Stimulated activated memory B cell treated with anti-CD40 and anti-IgM and Interleukin-4, amounts not matched to agents 10 μg/mL and 1 μg/mL and 100 μg/mL, for 72 hours (primary cell): ENCODE data around the gene ADAM22.
A peak's percentile ranks its signal among the peaks of the same experiment; 100 is the strongest.

Source experiments
- ATAC-seq: fragments of 150-1000 bp; cut with Tn5 transposase; 2 replicates; pipeline ENCODE4 v1.10.0; 2021
- H3K27ac Mint-ChIP-seq: one replicate; pipeline ENCODE4 v1.8.0; 2022; ENCODE audit warnings: mild to moderate bottlenecking, mixed read lengths
- H3K27me3 Mint-ChIP-seq: one replicate; pipeline ENCODE4 v1.8.0; 2022; ENCODE audit warnings: mixed read lengths
- H3K36me3 Mint-ChIP-seq: one replicate; pipeline ENCODE4 v1.8.0; 2022; ENCODE audit warnings: mixed read lengths
- H3K4me1 Mint-ChIP-seq: one replicate; pipeline ENCODE4 v1.8.0; 2022; ENCODE audit warnings: mixed read lengths
- H3K4me3 Mint-ChIP-seq: one replicate; pipeline ENCODE4 v1.8.0; 2022; ENCODE audit warnings: mild to moderate bottlenecking, moderate library complexity, mixed read lengths
- H3K9me3 Mint-ChIP-seq: one replicate; pipeline ENCODE4 v1.8.0; 2022; ENCODE audit warnings: mixed read lengths

The ADAM22 gene

DNA sequence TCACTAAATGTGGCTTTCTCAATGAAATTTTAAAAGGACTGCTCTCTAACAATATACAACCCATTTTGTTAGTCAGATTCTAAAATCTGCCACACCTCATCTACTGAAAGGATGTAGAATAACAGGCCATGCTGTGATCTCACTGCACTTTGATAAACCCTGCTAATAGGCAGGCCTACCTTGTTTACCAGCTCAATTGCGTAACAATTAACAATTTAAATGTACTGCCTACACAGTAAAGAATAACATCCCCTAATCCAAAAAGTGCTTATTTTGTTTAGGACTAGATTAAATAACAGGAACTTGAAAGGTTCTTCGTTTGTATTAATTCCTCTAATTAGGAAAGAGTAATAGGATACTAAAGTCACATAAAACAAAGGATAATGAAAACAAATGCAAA lies 281.2 kb downstream of the ADAM22 start:
- Mint-ChIP-seq H3K27me3 (no peaks in the 10 kb centered on the region), H3K4me3 (no peak overlapping the region), H3K27ac (no peak overlapping the region), H3K9me3 (no peaks in the 10 kb centered on the region), H3K4me1 (peaks cover 28% of the 10 kb centered on the region), H3K36me3 (peaks cover 23% of the 10 kb centered on the region)
- no peak for ATAC-seq

DNA sequence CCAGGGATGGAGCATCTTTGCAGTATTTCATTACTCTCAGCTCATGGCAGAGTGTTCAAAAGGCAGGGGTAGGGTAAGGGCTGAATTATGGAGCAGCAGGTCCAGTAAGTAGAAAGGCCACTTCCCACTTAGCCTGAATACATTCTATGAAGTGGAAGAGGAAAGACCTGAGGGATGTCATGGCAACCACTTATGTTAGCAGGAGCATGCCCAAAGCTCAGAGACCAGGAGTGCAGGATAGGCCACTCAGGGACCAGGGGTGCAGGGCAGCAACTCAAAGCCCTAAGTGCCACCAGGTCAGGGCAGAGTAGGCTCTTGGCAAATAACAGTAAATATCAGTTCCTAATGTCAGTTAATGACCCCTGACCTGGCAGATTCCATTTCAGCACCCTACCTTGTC lies 282.2 kb downstream of the ADAM22 start:
- H3K4me3 Mint-ChIP-seq: no peak overlapping the region

DNA sequence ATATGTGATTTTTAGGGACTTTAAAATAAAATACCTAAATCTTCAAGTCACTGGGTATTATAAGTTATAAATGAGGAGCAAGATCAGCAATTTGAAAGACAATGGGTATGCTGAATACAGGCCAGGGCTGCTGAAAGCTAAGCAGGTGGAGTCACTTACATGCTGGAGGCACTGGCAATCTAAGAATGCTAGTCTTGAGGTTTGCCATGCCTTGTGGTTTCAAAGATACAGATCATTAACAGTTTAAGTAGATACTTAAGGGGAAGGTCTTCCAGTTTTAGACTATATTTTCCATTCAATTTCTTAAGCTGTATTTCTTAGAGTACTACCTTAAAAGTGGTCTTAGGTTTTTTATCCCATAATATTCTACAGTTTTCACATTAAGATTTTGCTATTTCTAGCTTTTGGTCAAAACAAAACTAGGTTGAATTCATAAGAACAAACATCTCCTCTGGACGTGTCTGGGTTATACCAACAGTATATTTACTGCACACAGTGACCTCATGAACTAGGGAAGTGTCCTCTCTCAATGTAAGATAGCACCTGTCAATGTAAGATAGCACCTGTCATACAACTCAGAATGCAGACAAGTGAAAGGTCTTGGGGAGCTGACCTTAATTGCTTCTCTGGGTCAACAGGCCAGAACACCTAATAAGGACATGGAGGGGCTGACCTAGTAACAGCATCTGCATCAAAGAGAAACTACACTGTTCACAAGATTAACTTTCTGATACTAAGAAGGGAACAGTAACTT lies 283.8 kb downstream of the ADAM22 start:
- Mint-ChIP-seq H3K4me3 (peak overlapping the region; percentile 98), H3K4me1 (peaks cover 35% of the 10 kb centered on the region), H3K36me3 (peaks cover 21% of the 10 kb centered on the region), H3K27ac (peak overlapping the region; percentile 99), H3K9me3 (no peaks in the 10 kb centered on the region), H3K27me3 (no peaks in the 10 kb centered on the region)
- ATAC-seq: peak; percentile 79

More for the DNA sequence above, 282.2 kb downstream of the ADAM22 start:
- Mint-ChIP-seq H3K4me1 (peaks cover 34% of the 10 kb centered on the region), H3K27me3 (no peaks in the 10 kb centered on the region), H3K36me3 (peaks cover 23% of the 10 kb centered on the region), H3K9me3 (no peaks in the 10 kb centered on the region), H3K27ac (no peak overlapping the region)
- no peak for ATAC-seq

DNA sequence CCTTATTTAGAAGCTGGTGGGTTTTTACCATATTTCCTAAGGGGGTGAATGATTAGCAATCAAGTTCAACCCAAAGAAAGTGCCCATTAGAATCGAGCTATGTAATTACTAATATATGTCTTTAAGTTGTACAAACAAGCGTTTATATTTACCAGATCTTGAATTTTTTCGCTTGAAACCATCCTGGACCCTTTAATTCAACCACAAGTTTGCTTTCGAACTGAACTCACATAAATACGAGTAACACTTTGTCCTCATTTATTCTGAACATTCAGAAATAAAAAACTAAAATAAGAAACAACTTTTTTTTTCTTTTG lies 284.3 kb downstream of the ADAM22 start:
- H3K4me1 Mint-ChIP-seq: peaks cover 30% of the 10 kb centered on the region
- H3K9me3 Mint-ChIP-seq: no peaks in the 10 kb centered on the region
- H3K36me3 Mint-ChIP-seq: peaks cover 16% of the 10 kb centered on the region
- no peaks in the 10 kb centered on the region for H3K27me3 Mint-ChIP-seq
- H3K27ac Mint-ChIP-seq: peak overlapping the region; percentile 99
- H3K4me3 Mint-ChIP-seq: peak overlapping the region; percentile 98
- no peak for ATAC-seq

DNA sequence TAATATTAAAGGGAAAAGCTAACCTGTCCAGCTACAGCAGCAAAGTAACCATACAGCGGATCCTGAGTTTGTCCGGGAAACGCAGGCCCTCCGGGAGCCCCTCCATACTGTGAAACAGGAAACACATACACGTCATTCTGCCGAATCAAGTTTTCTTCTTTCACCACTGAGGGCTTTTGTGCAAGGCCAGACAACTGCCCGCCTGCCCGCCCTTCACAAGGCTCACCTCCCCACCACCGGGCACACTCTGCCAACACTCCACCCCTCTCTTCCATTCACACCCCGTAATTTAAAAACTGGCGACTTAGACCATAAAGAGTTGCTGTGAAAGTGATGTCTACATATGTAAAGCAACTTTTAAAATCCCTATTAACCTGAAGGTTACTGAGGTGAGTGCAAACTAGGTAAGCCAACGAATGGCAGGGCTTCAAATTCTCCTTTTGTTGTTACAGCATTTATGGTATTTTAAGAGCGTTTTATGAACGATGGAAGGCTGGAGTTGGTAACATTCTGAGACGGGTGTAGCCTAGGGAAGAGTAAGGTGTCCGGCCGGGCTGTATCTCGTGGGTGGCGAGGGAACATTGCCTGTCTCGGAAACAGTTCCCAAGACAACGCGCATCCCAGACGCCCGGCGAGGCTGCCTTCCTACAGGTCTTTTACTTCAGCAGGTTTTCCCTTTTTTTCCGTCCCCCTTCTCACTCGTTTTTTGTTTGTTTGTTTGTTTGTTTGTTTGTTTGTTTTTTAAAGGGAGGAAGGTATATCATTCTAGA lies 285.0 kb downstream of the ADAM22 start:
- Mint-ChIP-seq H3K4me1 (peaks cover 25% of the 10 kb centered on the region), H3K27ac (peak overlapping the region; percentile 99), H3K4me3 (peak overlapping the region; percentile 98), H3K36me3 (peaks cover 10% of the 10 kb centered on the region), H3K9me3 (no peaks in the 10 kb centered on the region), H3K27me3 (no peaks in the 10 kb centered on the region)
- ATAC-seq: peak; percentile 42

DNA sequence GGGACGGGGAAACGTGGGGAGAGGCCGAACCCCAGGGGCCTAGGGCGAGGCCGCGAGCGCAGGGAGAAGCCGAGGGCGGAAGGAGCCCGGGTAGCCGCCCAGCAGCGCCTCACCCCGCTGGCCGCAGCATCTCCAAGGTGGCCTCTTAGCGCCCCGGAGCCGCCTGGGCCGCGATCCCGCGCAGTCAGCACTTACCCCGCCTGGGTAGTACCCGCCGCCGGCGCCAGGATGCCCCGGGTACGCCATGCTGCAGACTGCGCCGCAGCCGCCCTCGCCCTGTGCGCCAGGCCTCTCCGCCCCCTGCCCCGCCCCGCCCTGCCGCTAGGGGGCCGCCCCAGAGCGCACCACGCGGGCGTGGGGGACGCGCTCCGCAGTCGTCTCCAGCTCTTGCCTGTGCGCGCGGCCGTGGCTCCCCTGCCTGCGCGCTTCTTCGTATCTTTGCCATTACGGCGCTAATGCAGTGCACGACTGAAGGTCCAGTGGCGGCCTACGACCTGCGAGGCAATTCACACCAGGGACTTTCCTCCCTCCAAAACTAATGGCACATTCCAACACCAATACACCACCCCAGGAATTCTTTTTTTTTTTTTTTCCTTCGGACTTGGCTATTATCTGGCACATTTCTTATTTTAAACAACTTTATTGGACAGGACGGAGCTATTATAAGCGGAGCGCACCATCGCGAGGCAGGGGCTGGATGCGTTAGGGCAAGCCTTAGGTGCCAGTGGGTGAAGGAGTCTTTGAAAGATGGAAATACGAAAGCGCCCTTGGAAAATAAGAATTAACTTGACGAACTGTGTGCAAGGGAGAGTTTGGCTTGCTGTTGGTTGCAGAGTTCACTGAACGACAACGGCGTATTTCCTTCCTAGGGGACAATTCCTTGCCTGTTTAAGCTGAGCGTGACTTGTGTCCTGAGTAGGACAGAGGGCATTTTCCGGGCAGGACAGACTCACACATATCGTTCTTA lies 286.0 kb downstream of the ADAM22 start, which contains the start of gene SRI:
Gene SRI, minus strand, starts transcription at position 258 of the 967 bp plus-strand sequence. Its CDS starts 12 bp downstream, at position 246.
- peaks cover 23% of the 10 kb centered on the region for H3K4me1 Mint-ChIP-seq
- H3K4me3 Mint-ChIP-seq: peak within 1 kb of the TSS; percentile 98
- no peaks in the 10 kb centered on the region for H3K9me3 Mint-ChIP-seq
- no peaks in the 10 kb centered on the region for H3K27me3 Mint-ChIP-seq
- peak within 1 kb of the TSS; percentile 99 for H3K27ac Mint-ChIP-seq
- H3K36me3 Mint-ChIP-seq: no peaks in the 10 kb centered on the region
- peak; percentile 96 for ATAC-seq

DNA sequence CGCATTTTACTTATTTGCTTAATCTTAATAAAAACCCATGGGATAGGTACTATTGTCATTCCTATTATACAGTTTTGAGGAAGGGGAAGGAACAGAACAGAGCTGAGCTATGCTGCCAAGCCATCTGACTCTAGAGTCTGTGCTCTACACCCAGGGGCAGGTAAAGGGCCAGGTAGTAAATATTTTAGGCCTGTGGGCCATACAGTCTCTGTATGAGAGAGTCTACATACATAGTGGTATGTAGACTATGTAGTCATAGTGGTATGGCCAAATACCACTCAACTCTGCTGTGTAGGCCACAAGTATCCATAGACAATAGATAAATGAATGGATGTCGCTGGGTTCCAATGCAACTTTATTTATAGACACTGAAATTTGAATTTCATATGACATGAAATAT lies 289.2 kb downstream of the ADAM22 start:
- no peak for ATAC-seq
- Mint-ChIP-seq H3K27me3 (peaks cover 4% of the 10 kb centered on the region), H3K4me1 (peaks cover 14% of the 10 kb centered on the region), H3K4me3 (no peak overlapping the region), H3K9me3 (no peaks in the 10 kb centered on the region), H3K36me3 (no peaks in the 10 kb centered on the region), H3K27ac (no peak overlapping the region)

DNA sequence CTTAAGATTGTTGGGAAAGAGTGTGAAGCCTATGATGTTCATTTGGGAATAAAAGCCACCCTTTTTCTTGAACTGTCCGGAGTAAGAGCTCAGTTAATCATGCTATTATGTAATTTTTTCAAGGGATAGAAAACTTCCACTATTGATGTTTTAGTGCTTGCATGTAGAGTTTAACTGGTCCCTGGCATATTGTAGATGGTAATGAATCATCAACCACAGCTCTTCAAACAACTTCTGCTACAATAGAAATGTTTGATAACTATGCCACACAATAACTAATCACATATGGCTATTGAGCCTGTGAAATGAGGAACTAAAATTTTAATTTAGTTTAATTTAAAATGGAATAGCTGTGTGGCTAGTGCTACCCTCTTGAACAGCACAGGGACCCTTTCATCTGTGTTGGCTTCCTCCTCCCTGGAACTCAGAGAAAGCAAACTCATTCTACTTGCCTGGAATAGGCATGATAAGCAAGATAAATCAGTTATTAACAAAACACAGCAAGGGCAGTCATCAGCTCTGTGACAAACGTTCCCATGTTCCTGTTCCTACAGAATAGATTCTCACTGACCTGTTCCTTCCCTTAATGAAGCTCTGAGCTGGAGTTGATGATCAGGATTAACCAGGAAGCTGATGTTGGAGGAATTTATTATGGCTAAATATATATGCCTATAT lies 290.7 kb downstream of the ADAM22 start:
- H3K27me3 Mint-ChIP-seq: peaks cover 12% of the 10 kb centered on the region
- peaks cover 6% of the 10 kb centered on the region for H3K36me3 Mint-ChIP-seq
- no peak overlapping the region for H3K4me3 Mint-ChIP-seq
- H3K4me1 Mint-ChIP-seq: peaks cover 7% of the 10 kb centered on the region
- ATAC-seq: no peak
- H3K9me3 Mint-ChIP-seq: no peaks in the 10 kb centered on the region
- no peak overlapping the region for H3K27ac Mint-ChIP-seq

DNA sequence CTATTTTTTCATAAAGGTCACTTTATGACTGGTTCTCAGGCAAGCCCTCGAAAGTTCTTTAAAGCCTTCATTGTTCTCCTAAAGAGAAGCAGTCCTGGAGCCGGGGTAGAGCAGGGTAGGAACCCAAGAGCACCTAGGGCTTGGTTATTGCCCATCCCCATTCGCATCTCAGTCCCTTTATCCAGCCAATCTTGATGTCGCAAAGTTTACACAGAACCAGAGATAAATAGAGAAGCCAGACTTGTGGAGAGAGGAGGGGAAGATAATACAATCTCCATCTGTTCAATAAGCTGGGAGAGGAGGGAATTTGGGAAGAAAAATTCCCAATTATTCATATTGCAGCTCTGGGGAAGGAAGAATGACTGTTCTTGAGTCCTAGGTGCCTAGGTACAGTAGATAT lies 292.1 kb downstream of the ADAM22 start:
- Mint-ChIP-seq H3K4me3 (no peak overlapping the region), H3K36me3 (peaks cover 6% of the 10 kb centered on the region), H3K27me3 (peaks cover 12% of the 10 kb centered on the region), H3K27ac (no peak overlapping the region), H3K9me3 (peaks cover 3% of the 10 kb centered on the region), H3K4me1 (peaks cover 3% of the 10 kb centered on the region)
- no peak for ATAC-seq

DNA sequence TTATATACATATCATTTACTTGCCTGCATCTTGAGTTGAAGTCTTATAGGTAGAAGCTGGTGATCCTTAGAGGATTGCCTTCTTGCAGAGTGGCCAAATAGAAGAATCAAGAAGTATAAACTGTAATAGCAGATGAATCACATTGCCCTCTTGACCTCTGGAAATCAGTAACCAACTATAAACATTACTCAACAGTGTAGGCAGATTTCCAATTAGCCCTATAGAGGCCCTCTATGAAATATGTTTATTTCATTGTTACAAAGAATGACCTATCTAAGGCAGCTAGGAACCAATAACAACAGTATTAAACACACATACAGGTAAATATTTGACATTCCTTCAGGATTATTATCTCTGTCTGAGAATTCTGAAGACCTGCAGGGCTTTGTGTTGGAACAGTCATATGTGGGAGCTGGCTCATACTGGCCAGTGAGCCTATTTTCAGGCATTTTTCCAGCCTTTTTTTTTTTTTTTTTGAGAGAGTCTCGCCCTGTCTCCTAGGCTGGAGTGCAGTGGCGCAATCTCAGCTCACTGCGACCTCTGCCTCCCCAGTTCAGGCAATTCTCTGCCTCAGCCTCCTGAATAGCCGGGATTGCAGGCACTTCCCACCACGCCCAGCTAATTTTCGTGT lies 292.9 kb downstream of the ADAM22 start:
- no peaks in the 10 kb centered on the region for H3K4me1 Mint-ChIP-seq
- no peak overlapping the region for H3K4me3 Mint-ChIP-seq
- H3K27me3 Mint-ChIP-seq: peaks cover 12% of the 10 kb centered on the region
- H3K9me3 Mint-ChIP-seq: peaks cover 3% of the 10 kb centered on the region
- H3K27ac Mint-ChIP-seq: no peak overlapping the region
- peaks cover 6% of the 10 kb centered on the region for H3K36me3 Mint-ChIP-seq
- ATAC-seq: no peak

DNA sequence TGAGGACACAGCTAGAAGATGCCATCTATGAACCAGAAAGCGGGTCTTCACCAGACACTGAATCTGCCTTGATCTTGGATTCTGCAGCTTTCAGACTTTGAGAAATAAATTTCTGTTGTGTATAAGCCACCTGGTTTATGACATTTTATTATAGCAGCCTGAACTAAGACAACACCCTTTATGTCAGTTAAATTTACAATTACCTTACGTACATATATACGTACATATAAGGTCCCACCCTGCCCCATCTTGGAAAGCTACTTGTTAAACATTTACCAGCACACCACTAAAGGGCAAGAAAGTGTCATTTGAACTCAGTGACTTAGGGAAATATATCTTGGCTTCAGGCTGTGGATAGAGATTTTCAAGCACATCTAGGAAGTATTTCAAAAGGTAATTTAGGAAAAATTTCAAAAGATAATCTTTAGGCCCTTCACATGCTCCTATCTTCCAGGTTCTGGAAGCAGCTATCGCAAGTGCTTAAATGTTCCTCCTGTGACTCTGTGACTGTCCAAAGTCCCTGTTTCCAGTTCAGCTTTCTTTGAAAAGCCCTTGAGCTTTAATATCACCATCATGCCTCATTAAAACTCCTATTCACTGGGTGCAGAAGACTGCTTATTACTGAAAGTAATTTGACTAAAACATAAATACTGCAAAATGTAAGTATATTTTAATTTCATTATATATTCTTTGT lies 295.4 kb downstream of the ADAM22 start:
- Mint-ChIP-seq H3K27ac (no peak overlapping the region), H3K4me3 (no peak overlapping the region), H3K27me3 (peaks cover 12% of the 10 kb centered on the region), H3K4me1 (no peaks in the 10 kb centered on the region), H3K36me3 (peaks cover 6% of the 10 kb centered on the region), H3K9me3 (peaks cover 3% of the 10 kb centered on the region)
- no peak for ATAC-seq

DNA sequence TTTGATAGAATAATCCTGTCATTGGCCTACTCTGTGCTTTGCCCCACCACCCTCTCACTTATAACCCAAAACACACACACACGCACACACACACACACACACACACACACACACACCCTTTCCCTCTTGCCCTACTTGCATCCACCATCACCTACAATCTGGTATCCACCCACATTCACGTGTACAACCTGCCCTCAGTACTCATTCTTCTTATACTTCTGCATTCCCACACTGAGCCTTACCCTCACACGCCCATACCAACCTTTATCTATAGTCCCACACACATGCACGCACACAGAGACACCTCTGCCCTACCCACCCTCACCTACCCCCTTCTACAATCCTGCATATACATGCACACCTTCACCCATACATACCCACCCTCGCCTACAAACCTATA lies 296.6 kb downstream of the ADAM22 start:
- no peak overlapping the region for H3K27ac Mint-ChIP-seq
- H3K9me3 Mint-ChIP-seq: peaks cover 3% of the 10 kb centered on the region
- H3K36me3 Mint-ChIP-seq: peaks cover 6% of the 10 kb centered on the region
- H3K4me3 Mint-ChIP-seq: no peak overlapping the region
- no peaks in the 10 kb centered on the region for H3K4me1 Mint-ChIP-seq
- ATAC-seq: no peak
- peaks cover 12% of the 10 kb centered on the region for H3K27me3 Mint-ChIP-seq

DNA sequence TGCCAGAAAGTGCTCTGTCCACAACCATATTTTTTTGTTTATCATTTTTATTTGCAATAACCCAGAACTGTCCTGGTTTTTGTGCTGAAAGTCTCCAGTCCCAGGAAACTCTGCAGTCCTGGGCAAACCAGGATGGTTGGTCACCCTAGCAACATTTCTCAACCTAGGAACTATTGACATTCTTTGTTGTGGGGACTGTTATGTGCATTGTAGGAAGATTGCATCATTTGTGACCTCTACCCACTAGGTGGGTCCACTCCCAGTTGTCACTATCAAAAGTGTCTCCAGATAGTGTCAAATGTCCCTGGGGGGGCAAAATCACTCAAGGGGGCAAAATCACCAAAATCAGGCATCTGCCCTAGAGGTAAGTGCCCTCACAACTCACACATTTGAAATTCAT lies 299.8 kb downstream of the ADAM22 start:
- peaks cover 2% of the 10 kb centered on the region for H3K27me3 Mint-ChIP-seq
- ATAC-seq: no peak
- H3K4me1 Mint-ChIP-seq: no peaks in the 10 kb centered on the region
- peaks cover 4% of the 10 kb centered on the region for H3K36me3 Mint-ChIP-seq
- H3K9me3 Mint-ChIP-seq: peaks cover 3% of the 10 kb centered on the region
- H3K27ac Mint-ChIP-seq: no peak overlapping the region
- no peak overlapping the region for H3K4me3 Mint-ChIP-seq

DNA sequence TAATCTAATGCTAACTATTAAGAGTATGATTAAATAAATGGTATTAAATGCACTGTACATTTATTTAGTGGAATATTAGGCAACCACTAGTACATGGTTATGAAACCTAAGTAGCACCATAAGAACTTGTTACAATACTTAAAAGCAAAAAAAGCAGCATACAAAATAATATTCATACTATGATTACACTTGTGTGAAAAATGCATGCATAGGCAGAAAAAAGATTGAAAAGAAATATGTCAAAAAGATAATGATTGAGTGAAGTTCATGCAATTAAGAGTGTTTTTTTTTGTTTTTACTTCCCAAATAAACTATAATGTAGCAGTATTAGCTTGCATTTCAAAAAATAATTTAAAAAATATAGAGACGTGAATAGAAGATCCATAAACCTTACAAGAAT lies 305.8 kb downstream of the ADAM22 start:
- ATAC-seq: no peak
- Mint-ChIP-seq H3K4me3 (no peak overlapping the region), H3K9me3 (no peaks in the 10 kb centered on the region), H3K4me1 (no peaks in the 10 kb centered on the region), H3K27me3 (no peaks in the 10 kb centered on the region), H3K27ac (no peak overlapping the region), H3K36me3 (no peaks in the 10 kb centered on the region)
